Breast epithelium (tissue), 3 donors: Measurements from ENCODE around the gene C20orf141.

Experiments used
- CTCF ChIP-seq, 3 donors: fragments of 450-650 bp; IDR thresholded peaks; one replicate each; pipeline ENCODE4 v1.5.1; 2016 to 2017; ENCODE audit warnings: antibody characterized with exemption in 3 of 3, mild to moderate bottlenecking in 3 of 3, moderate library complexity in 3 of 3
- POLR2AphosphoS5 ChIP-seq, 3 donors: sonication (generic); formaldehyde crosslinking; IDR thresholded peaks; one replicate each; pipeline ENCODE4 v1.6.1; 2017; ENCODE audit warnings: antibody characterized with exemption in 3 of 3

- no peak for TF ChIP-seq CTCF (IDR thresholded peaks at IDR 0.05)
- TF ChIP-seq POLR2AphosphoS5 (IDR thresholded peaks at IDR 0.05): no peak
Observed at GRCh38 chr20:2771631-2772080, 43.1 kb upstream of the C20orf141 start.
